WTC11 (cell line): ENCODE data around the gene RETSAT. TPM values are rescaled to one million over a fixed set of nuclear protein-coding genes. Genes with fewer than 3 reads are reported as not detected.

Source experiments
- ATAC-seq: fragments of 200-7000 bp; cut with Tn5 transposase; 2 replicates; pipeline ENCODE4 v1.10.0; 2021; ENCODE audit warnings: mild to moderate bottlenecking, moderate library complexity
- CTCF ChIA-PET: fragments of 300-600 bp; sonication (Branson Sonifier 250); formaldehyde crosslinking; loops from one replicate; lab custom pipeline; 2021; ENCODE audit warnings: antibody characterized with exemption; lab: Charles Lee
- POLR2A ChIA-PET: fragments of 350-600 bp; sonication (Branson Sonifier 250); formaldehyde crosslinking; loops from one replicate; lab custom pipeline; 2021; ENCODE audit warnings: antibody characterized with exemption; lab: Charles Lee
- DNase-seq: peaks from one replicate; pipeline ENCODE4 v3.0.0; 2021; ENCODE audit warnings: low spot score
- H3K27ac Mint-ChIP-seq: 2 replicates; pipeline ENCODE4 v1.8.0; 2021; ENCODE audit warnings: mixed read lengths
- H3K27me3 Mint-ChIP-seq: 2 replicates; pipeline ENCODE4 v1.8.0; 2021; ENCODE audit warnings: low read depth, mild to moderate bottlenecking, moderate library complexity, mixed read lengths
- H3K36me3 Mint-ChIP-seq: 2 replicates; pipeline ENCODE4 v1.8.0; 2021; ENCODE audit warnings: mixed read lengths
- H3K4me1 Mint-ChIP-seq: 2 replicates; pipeline ENCODE4 v1.8.0; 2022; ENCODE audit warnings: mixed read lengths
- H3K4me3 Mint-ChIP-seq: 2 replicates; pipeline ENCODE4 v1.8.0; 2021; ENCODE audit warnings: mild to moderate bottlenecking, moderate library complexity, mixed read lengths
- H3K9me3 Mint-ChIP-seq: 2 replicates; pipeline ENCODE4 v1.8.0; 2021; ENCODE audit warnings: mixed read lengths
- CREM ChIP-seq: sonication (generic); formaldehyde crosslinking; IDR thresholded peaks from 2 replicates; pipeline ENCODE4 v1.8.1; 2022; ENCODE audit warnings: mild to moderate bottlenecking, missing genetic modification reagents, moderate library complexity
- EMX1 ChIP-seq: fragments of 250-450 bp; sonication (Bioruptor Pico); IDR thresholded peaks from 2 replicates; pipeline ENCODE4 v1.8.0; 2021; ENCODE audit warnings: mild to moderate bottlenecking
- ETV6 ChIP-seq: sonication (generic); formaldehyde crosslinking; IDR thresholded peaks from 2 replicates; pipeline ENCODE4 v1.8.1; 2022; ENCODE audit warnings: mild to moderate bottlenecking, missing genetic modification reagents
- GTF2I ChIP-seq: fragments of 250-450 bp; sonication (Bioruptor Pico); conservative IDR thresholded peaks from 2 replicates; pipeline ENCODE4 v1.4.0; 2021; ENCODE audit warnings: mild to moderate bottlenecking
- HMGA2 ChIP-seq: fragments of 250-450 bp; sonication (Bioruptor Pico); IDR thresholded peaks from 2 replicates; pipeline ENCODE4 v1.4.0; 2021; ENCODE audit warnings: mild to moderate bottlenecking, moderate library complexity
- IRF2 ChIP-seq: sonication (generic); formaldehyde crosslinking; IDR thresholded peaks from 2 replicates; pipeline ENCODE4 v1.8.0; 2022; ENCODE audit warnings: low read depth, missing genetic modification reagents, borderline replicate concordance
- MXD4 ChIP-seq: fragments of 250-450 bp; sonication (Bioruptor Pico); IDR thresholded peaks from 2 replicates; pipeline ENCODE4 v1.8.0; 2021; ENCODE audit warnings: mild to moderate bottlenecking, moderate library complexity, borderline replicate concordance
- NFYB ChIP-seq: sonication (generic); formaldehyde crosslinking; conservative IDR thresholded peaks from 2 replicates; pipeline ENCODE4 v1.8.0; 2022; ENCODE audit warnings: low read depth, missing genetic modification reagents
- NR2C2 ChIP-seq: sonication (generic); formaldehyde crosslinking; IDR thresholded peaks from 2 replicates; pipeline ENCODE4 v1.8.0; 2022; ENCODE audit warnings: mild to moderate bottlenecking, missing genetic modification reagents
- ZBTB21 ChIP-seq: sonication (generic); formaldehyde crosslinking; IDR thresholded peaks from 2 replicates; pipeline ENCODE4 v1.8.1; 2023; ENCODE audit warnings: mild to moderate bottlenecking, missing genetic modification reagents, borderline replicate concordance
- ZNF121 ChIP-seq: sonication (generic); formaldehyde crosslinking; IDR thresholded peaks from 2 replicates; pipeline ENCODE4 v1.8.0; 2023; ENCODE audit warnings: missing genetic modification reagents
- ZNF232 ChIP-seq: sonication (generic); formaldehyde crosslinking; IDR thresholded peaks from 2 replicates; pipeline ENCODE4 v1.8.0; 2022; ENCODE audit warnings: mild to moderate bottlenecking, missing genetic modification reagents
- total RNA-seq: library from RNA; stranded (reverse); gene quantifications from 3 replicates; pipeline ENCODE4 v1.2.3, GENCODE V29; 2021
- TF ChIP-seq, protein P1 (sequence below): sonication (generic); formaldehyde crosslinking; IDR thresholded peaks from 2 replicates; pipeline ENCODE4 v1.8.1; 2022; ENCODE audit warnings: low read depth, mild to moderate bottlenecking, moderate library complexity, missing genetic modification reagents, borderline replicate concordance
- TF ChIP-seq, protein P2 (sequence below): sonication (generic); formaldehyde crosslinking; IDR thresholded peaks from 2 replicates; pipeline ENCODE4 v1.8.0; 2022; ENCODE audit warnings: missing genetic modification reagents
- TF ChIP-seq, protein P3 (sequence below): sonication (generic); formaldehyde crosslinking; IDR thresholded peaks from 2 replicates; pipeline ENCODE4 v1.8.0; 2022; ENCODE audit warnings: mild to moderate bottlenecking, missing genetic modification reagents
- TF ChIP-seq, protein P4 (sequence below): sonication (generic); formaldehyde crosslinking; IDR thresholded peaks from 2 replicates; pipeline ENCODE4 v1.8.0; 2023; ENCODE audit warnings: mild to moderate bottlenecking, missing genetic modification reagents
- TF ChIP-seq, protein P5 (sequence below): fragments of 250-450 bp; sonication (Bioruptor Pico); IDR thresholded peaks from 2 replicates; pipeline ENCODE4 v1.9.0; 2021; ENCODE audit warnings: moderate library complexity, mild to moderate bottlenecking, inconsistent platforms, borderline replicate concordance
- TF ChIP-seq, protein P6 (sequence below): sonication (generic); formaldehyde crosslinking; IDR thresholded peaks from 2 replicates; pipeline ENCODE4 v1.8.0; 2023; ENCODE audit warnings: missing genetic modification reagents
- TF ChIP-seq, protein P7 (sequence below): sonication (generic); formaldehyde crosslinking; IDR thresholded peaks from 2 replicates; pipeline ENCODE4 v1.8.0; 2022; ENCODE audit warnings: mild to moderate bottlenecking, missing genetic modification reagents
- TF ChIP-seq, protein P8 (sequence below): sonication (generic); formaldehyde crosslinking; IDR thresholded peaks from 2 replicates; pipeline ENCODE4 v1.8.1; 2023; ENCODE audit warnings: mild to moderate bottlenecking, moderate library complexity, missing genetic modification reagents

The RETSAT gene
- total RNA-seq, 1 experiment from 2014 or later = 24.4 TPM

DNA sequence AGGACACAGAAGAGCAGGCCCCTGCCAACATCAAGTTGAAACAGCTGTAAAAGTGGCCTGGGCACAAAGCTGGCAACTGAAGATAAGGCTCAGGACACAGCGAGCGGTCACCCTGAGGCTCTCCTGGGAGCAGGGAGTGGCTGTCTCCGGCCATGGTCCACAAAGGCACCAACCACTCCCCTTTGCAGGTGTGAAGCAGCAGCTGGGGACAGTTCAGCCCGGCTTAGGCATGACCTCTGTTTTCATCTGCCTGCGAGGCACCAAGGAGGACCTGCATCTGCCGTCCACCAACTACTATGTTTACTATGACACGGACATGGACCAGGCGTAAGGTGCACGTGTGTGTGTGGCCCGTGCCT, 39.5 kb downstream of the RETSAT start (continued):
- TF ChIP-seq, protein P1, sequence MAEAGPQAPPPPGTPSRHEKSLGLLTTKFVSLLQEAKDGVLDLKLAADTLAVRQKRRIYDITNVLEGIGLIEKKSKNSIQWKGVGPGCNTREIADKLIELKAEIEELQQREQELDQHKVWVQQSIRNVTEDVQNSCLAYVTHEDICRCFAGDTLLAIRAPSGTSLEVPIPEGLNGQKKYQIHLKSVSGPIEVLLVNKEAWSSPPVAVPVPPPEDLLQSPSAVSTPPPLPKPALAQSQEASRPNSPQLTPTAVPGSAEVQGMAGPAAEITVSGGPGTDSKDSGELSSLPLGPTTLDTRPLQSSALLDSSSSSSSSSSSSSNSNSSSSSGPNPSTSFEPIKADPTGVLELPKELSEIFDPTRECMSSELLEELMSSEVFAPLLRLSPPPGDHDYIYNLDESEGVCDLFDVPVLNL = no peak
- TF ChIP-seq, protein P2, sequence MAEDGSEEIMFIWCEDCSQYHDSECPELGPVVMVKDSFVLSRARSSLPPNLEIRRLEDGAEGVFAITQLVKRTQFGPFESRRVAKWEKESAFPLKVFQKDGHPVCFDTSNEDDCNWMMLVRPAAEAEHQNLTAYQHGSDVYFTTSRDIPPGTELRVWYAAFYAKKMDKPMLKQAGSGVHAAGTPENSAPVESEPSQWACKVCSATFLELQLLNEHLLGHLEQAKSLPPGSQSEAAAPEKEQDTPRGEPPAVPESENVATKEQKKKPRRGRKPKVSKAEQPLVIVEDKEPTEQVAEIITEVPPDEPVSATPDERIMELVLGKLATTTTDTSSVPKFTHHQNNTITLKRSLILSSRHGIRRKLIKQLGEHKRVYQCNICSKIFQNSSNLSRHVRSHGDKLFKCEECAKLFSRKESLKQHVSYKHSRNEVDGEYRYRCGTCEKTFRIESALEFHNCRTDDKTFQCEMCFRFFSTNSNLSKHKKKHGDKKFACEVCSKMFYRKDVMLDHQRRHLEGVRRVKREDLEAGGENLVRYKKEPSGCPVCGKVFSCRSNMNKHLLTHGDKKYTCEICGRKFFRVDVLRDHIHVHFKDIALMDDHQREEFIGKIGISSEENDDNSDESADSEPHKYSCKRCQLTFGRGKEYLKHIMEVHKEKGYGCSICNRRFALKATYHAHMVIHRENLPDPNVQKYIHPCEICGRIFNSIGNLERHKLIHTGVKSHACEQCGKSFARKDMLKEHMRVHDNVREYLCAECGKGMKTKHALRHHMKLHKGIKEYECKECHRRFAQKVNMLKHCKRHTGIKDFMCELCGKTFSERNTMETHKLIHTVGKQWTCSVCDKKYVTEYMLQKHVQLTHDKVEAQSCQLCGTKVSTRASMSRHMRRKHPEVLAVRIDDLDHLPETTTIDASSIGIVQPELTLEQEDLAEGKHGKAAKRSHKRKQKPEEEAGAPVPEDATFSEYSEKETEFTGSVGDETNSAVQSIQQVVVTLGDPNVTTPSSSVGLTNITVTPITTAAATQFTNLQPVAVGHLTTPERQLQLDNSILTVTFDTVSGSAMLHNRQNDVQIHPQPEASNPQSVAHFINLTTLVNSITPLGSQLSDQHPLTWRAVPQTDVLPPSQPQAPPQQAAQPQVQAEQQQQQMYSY (CRISPR knock-in tag) = no peak
- TF ChIP-seq, protein P3, sequence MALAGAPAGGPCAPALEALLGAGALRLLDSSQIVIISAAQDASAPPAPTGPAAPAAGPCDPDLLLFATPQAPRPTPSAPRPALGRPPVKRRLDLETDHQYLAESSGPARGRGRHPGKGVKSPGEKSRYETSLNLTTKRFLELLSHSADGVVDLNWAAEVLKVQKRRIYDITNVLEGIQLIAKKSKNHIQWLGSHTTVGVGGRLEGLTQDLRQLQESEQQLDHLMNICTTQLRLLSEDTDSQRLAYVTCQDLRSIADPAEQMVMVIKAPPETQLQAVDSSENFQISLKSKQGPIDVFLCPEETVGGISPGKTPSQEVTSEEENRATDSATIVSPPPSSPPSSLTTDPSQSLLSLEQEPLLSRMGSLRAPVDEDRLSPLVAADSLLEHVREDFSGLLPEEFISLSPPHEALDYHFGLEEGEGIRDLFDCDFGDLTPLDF (CRISPR knock-in tag) = no peak
- TF ChIP-seq, protein P4, sequence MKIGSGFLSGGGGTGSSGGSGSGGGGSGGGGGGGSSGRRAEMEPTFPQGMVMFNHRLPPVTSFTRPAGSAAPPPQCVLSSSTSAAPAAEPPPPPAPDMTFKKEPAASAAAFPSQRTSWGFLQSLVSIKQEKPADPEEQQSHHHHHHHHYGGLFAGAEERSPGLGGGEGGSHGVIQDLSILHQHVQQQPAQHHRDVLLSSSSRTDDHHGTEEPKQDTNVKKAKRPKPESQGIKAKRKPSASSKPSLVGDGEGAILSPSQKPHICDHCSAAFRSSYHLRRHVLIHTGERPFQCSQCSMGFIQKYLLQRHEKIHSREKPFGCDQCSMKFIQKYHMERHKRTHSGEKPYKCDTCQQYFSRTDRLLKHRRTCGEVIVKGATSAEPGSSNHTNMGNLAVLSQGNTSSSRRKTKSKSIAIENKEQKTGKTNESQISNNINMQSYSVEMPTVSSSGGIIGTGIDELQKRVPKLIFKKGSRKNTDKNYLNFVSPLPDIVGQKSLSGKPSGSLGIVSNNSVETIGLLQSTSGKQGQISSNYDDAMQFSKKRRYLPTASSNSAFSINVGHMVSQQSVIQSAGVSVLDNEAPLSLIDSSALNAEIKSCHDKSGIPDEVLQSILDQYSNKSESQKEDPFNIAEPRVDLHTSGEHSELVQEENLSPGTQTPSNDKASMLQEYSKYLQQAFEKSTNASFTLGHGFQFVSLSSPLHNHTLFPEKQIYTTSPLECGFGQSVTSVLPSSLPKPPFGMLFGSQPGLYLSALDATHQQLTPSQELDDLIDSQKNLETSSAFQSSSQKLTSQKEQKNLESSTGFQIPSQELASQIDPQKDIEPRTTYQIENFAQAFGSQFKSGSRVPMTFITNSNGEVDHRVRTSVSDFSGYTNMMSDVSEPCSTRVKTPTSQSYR (CRISPR knock-in tag) = no peak

DNA sequence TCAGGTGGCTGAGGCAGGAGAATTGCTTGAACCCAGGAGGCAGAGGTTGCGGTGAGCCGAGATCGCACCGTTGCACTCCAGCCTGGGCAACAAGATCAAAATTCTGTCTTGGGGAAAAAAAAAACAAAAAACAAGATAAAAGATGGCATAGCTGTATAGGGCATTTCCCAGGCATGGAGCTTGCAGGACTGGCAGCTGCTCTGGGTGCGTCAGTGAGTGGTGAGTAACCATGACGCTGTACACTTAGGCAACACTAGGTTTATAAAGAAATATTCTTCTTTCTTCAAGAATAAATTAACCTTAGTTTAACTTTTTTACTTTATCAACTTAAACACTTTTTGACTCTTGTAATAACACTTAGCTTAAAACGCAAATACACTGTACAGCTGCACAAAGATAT, 41.9 kb downstream of the RETSAT start:
- POLR2A ChIA-PET = interaction anchor here (0.6 kb wide), 2 partner anchors 27 to 86 kb away, joined by 3 read pairs; no protein-coding TSS in a partner anchor
- H3K27ac Mint-ChIP-seq = no peak overlapping the region
- DNase-seq (no peak), ATAC-seq (no peak)
- H3K36me3 Mint-ChIP-seq = peaks cover 28% of the 10 kb centered on the region
- CTCF ChIA-PET = interaction anchor here (0.8 to 1.5 kb wide), 4 partner anchors 12 to 245 kb away, joined by 3 to 5 read pairs (median 4); no protein-coding TSS in a partner anchor
- peaks cover 19% of the 10 kb centered on the region for H3K4me1 Mint-ChIP-seq
- H3K9me3 Mint-ChIP-seq = no peaks in the 10 kb centered on the region
- no peak overlapping the region for H3K4me3 Mint-ChIP-seq
- TF ChIP-seq, protein P5, sequence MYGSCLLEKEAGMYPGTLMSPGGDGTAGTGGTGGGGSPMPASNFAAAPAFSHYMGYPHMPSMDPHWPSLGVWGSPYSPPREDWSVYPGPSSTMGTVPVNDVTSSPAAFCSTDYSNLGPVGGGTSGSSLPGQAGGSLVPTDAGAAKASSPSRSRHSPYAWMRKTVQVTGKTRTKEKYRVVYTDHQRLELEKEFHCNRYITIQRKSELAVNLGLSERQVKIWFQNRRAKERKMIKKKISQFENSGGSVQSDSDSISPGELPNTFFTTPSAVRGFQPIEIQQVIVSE (CRISPR knock-in tag) = no peak
- TF ChIP-seq, protein P6, sequence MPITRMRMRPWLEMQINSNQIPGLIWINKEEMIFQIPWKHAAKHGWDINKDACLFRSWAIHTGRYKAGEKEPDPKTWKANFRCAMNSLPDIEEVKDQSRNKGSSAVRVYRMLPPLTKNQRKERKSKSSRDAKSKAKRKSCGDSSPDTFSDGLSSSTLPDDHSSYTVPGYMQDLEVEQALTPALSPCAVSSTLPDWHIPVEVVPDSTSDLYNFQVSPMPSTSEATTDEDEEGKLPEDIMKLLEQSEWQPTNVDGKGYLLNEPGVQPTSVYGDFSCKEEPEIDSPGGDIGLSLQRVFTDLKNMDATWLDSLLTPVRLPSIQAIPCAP (CRISPR knock-in tag) = no peak
- TF ChIP-seq MXD4 (CRISPR knock-in tag) (no peak), ZBTB21 (CRISPR knock-in tag) (no peak), CREM (CRISPR knock-in tag) (no peak), GTF2I (CRISPR knock-in tag) (no peak), ETV6 (CRISPR knock-in tag) (no peak), IRF2 (CRISPR knock-in tag) (no peak), NFYB (CRISPR knock-in tag) (no peak), HMGA2 (CRISPR knock-in tag) (no peak), ZNF121 (CRISPR knock-in tag) (no peak), ZNF232 (CRISPR knock-in tag) (no peak), EMX1 (CRISPR knock-in tag) (no peak), NR2C2 (no peak)
- TF ChIP-seq, protein P7, sequence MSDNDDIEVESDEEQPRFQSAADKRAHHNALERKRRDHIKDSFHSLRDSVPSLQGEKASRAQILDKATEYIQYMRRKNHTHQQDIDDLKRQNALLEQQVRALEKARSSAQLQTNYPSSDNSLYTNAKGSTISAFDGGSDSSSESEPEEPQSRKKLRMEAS = no peak
- TF ChIP-seq, protein P8, sequence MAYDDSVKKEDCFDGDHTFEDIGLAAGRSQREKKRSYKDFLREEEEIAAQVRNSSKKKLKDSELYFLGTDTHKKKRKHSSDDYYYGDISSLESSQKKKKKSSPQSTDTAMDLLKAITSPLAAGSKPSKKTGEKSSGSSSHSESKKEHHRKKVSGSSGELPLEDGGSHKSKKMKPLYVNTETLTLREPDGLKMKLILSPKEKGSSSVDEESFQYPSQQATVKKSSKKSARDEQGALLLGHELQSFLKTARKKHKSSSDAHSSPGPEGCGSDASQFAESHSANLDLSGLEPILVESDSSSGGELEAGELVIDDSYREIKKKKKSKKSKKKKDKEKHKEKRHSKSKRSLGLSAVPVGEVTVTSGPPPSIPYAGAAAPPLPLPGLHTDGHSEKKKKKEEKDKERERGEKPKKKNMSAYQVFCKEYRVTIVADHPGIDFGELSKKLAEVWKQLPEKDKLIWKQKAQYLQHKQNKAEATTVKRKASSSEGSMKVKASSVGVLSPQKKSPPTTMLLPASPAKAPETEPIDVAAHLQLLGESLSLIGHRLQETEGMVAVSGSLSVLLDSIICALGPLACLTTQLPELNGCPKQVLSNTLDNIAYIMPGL (CRISPR knock-in tag) = no peak
- no peaks in the 10 kb centered on the region for H3K27me3 Mint-ChIP-seq
